DND-41 (cell line): Measurements from ENCODE around the gene CLCF1.
"Not testable (repeated sequence)": the region's sequence is repeated elsewhere in the genome, so short reads cannot be mapped to it uniquely, and the experiment has no call there.

Experiments used
- ATAC-seq: fragments of 200-7000 bp; cut with Tn5 transposase; 3 replicates; pipeline ENCODE4 v1.9.1; 2021; ENCODE audit warnings: low read depth; ENCODE audit not compliant: insufficient read depth
- DNase-seq: peaks from one replicate; pipeline ENCODE4 v3.0.0-alpha.2; 2020
- H2AFZ ChIP-seq: 2 replicates; pipeline ENCODE4 v1.6.0; 2012; ENCODE audit warnings: low read depth, low read length
- H3K27ac ChIP-seq: 2 replicates; pipeline ENCODE4 v1.5.1; 2012; ENCODE audit warnings: low read length, inconsistent platforms
- H3K27me3 ChIP-seq: fragments of 200-600 bp; sonication (generic); 2 replicates; pipeline ENCODE4 v1.6.0; 2012; ENCODE audit warnings: low read length, mild to moderate bottlenecking, inconsistent platforms; ENCODE audit not compliant: insufficient read depth, poor library complexity
- H3K36me3 ChIP-seq: 2 replicates; pipeline ENCODE4 v1.5.1; 2012; ENCODE audit warnings: low read length, inconsistent platforms; ENCODE audit not compliant: insufficient read depth
- H3K4me1 ChIP-seq: 2 replicates; pipeline ENCODE4 v1.5.1; 2012; ENCODE audit warnings: mild to moderate bottlenecking, low read length; ENCODE audit not compliant: insufficient read depth
- H3K4me2 ChIP-seq: 2 replicates; pipeline ENCODE4 v1.6.0; 2012; ENCODE audit warnings: mild to moderate bottlenecking, moderate library complexity, low read length, inconsistent platforms; ENCODE audit not compliant: insufficient read depth
- H3K4me3 ChIP-seq, 2 experiments: fragments of 200-600 bp in 1 of 2; shearing (Covaris generic) in 1 of 2; 2 replicates each; pipeline ENCODE4 v1.5.1; 2012 to 2016; ENCODE audit warnings: inconsistent platforms in 2 of 2, low read length in 2 of 2, mild to moderate bottlenecking in 2 of 2, low read depth in 1 of 2, moderate library complexity in 1 of 2
- H3K79me2 ChIP-seq: 2 replicates; pipeline ENCODE4 v1.6.0; 2012; ENCODE audit warnings: low read length, inconsistent platforms; ENCODE audit not compliant: insufficient read depth
- H3K9ac ChIP-seq: 2 replicates; pipeline ENCODE4 v1.6.0; 2012; ENCODE audit warnings: low read depth, mild to moderate bottlenecking, inconsistent platforms, low read length, moderate library complexity
- H3K9me3 ChIP-seq: 2 replicates; pipeline ENCODE4 v1.5.1; 2012; ENCODE audit warnings: low read length, moderate library complexity, mild to moderate bottlenecking, inconsistent platforms; ENCODE audit not compliant: insufficient read depth, severe bottlenecking
- H4K20me1 ChIP-seq: 2 replicates; pipeline ENCODE4 v1.6.0; 2012; ENCODE audit warnings: low read length; ENCODE audit not compliant: insufficient read depth
- EZH2 ChIP-seq: IDR thresholded peaks from 3 replicates; pipeline ENCODE4 v1.6.1; 2012; ENCODE audit warnings: borderline replicate concordance, low read depth, mild to moderate bottlenecking, moderate library complexity, low read length, inconsistent platforms; ENCODE audit not compliant: severe bottlenecking
- TF ChIP-seq, protein P1 (sequence below): IDR thresholded peaks from 2 replicates; pipeline ENCODE4 v1.5.1; 2012; ENCODE audit warnings: borderline replicate concordance, low read length, moderate library complexity, mild to moderate bottlenecking; ENCODE audit not compliant: poor library complexity, severe bottlenecking; ENCODE audit errors: extremely low read depth

Gene CLCF1

DNA sequence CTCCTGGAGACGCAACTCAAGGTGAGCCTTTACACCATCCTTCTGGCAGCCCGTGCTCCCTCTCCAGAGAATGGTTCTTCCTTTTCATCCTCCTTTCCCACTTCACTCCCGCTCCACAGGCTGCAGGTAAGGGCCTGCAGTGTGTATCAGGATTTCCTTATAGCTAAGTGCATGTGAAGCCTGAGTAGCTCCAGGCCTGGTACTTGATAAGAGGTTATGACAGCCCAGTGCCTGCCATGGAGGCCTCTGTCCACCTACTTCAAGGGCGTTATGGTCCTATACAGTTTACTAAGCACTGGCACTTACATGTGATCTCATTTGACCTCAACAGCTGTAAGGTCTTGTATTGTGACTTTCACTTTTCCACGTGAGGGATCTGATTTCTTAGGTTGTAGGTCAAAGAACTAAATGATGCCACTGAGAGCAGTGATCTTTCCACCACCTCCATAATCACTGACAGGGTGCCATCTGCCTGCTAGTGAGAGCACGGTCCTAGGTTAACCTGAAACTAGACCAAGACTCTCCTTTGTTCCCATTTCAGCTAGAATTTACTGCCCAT is 52.0 kb downstream of the CLCF1 start:
- Histone ChIP-seq H2AFZ (no peak overlapping the region), H3K4me3 (no peak overlapping the region), H3K36me3 (no peaks in the 10 kb centered on the region), H3K9ac (no peak overlapping the region), H3K4me1 (peaks cover 17% of the 10 kb centered on the region), H3K27me3 (no peaks in the 10 kb centered on the region), H3K9me3 (no peaks in the 10 kb centered on the region), H3K79me2 (no peaks in the 10 kb centered on the region; the same call in 1 of the 2 replicates), H4K20me1 (no peaks in the 10 kb centered on the region), H3K27ac (no peak overlapping the region), H3K4me2 (no peak overlapping the region)
- TF ChIP-seq EZH2, result no peak
- TF ChIP-seq, protein P1, sequence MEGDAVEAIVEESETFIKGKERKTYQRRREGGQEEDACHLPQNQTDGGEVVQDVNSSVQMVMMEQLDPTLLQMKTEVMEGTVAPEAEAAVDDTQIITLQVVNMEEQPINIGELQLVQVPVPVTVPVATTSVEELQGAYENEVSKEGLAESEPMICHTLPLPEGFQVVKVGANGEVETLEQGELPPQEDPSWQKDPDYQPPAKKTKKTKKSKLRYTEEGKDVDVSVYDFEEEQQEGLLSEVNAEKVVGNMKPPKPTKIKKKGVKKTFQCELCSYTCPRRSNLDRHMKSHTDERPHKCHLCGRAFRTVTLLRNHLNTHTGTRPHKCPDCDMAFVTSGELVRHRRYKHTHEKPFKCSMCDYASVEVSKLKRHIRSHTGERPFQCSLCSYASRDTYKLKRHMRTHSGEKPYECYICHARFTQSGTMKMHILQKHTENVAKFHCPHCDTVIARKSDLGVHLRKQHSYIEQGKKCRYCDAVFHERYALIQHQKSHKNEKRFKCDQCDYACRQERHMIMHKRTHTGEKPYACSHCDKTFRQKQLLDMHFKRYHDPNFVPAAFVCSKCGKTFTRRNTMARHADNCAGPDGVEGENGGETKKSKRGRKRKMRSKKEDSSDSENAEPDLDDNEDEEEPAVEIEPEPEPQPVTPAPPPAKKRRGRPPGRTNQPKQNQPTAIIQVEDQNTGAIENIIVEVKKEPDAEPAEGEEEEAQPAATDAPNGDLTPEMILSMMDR, result no peak
- no peak for ATAC-seq
- DNase-seq, result no peak

DNA sequence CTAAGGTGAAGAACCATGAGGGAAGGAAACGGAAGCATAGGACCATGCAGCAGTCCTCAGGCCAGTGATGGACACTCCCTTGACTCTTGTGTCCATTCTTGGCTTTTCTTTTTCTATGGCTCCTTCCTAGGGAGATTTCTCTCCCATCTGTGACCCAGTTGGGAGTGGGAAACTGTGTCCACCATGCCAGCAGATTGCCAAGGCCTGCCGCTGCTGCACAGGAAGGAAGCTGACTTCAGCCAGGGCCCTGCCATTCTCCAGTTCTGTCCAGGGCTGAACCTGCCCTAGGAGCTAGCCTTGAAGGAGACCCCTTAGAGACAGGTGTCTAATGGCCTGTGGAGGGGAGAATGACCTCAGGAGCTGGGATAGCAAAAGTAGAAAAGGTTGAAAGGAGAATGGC is 52.7 kb downstream of the CLCF1 start:
- no peak overlapping the region for H3K4me2 ChIP-seq
- no peaks in the 10 kb centered on the region for H3K9me3 ChIP-seq
- no peak for DNase-seq
- no peaks in the 10 kb centered on the region for H3K27me3 ChIP-seq
- no peak overlapping the region for H3K4me3 ChIP-seq
- no peak for ATAC-seq
- peaks cover 20% of the 10 kb centered on the region for H3K4me1 ChIP-seq
- H2AFZ ChIP-seq, result no peak overlapping the region
- H3K79me2 ChIP-seq, result no peaks in the 10 kb centered on the region; the same call in 1 of the 2 replicates
- H3K9ac ChIP-seq, result no peak overlapping the region
- TF ChIP-seq, protein P1, result no peak
- H3K36me3 ChIP-seq, result no peaks in the 10 kb centered on the region
- no peak overlapping the region for H3K27ac ChIP-seq
- no peaks in the 10 kb centered on the region for H4K20me1 ChIP-seq

DNA sequence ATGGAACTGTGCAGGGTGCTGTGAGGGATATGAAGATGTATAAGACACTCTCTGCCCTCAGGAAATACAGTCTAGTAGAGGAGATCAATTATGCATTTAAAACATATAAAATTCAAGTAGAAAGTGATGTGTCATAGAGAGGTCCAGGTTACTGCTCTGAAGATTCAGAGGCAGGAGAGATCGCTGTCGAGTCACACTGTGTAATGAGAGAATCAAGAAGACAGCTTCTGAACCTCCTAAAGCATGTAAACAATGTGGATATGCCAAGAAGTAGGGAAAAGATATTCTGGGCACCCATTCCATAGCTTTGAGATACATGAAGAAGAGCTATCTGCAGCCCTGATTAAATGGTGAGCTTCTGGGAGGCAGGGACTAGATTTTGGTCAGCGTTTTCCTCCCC is 53.4 kb downstream of the CLCF1 start:
- no peak for DNase-seq
- Histone ChIP-seq H3K4me3 (no peak overlapping the region), H3K4me1 (peaks cover 20% of the 10 kb centered on the region), H3K27me3 (no peaks in the 10 kb centered on the region), H3K36me3 (no peaks in the 10 kb centered on the region), H3K9me3 (no peaks in the 10 kb centered on the region), H3K27ac (no peak overlapping the region), H3K79me2 (no peaks in the 10 kb centered on the region; the same call in 1 of the 2 replicates), H4K20me1 (no peaks in the 10 kb centered on the region), H3K9ac (no peak overlapping the region), H2AFZ (no peak overlapping the region), H3K4me2 (no peak overlapping the region)
- no peak for ATAC-seq
- TF ChIP-seq, protein P1, result no peak
- no peak for TF ChIP-seq EZH2

- Histone ChIP-seq H3K4me2 (peak overlapping the region; percentile 88), H3K4me3 (peak overlapping the region in 1 of 2 experiments; percentile 78; a peak in 2 of 4 replicates), H3K9ac (peak overlapping the region; percentile 78; the same call in 1 of the 2 replicates), H3K4me1 (peaks cover 20% of the 10 kb centered on the region), H2AFZ (0 out of 2 replicates have a peak overlapping the region, but pooled peaks have one; percentile 90)
- DNase-seq, H3K9me3 ChIP-seq, H4K20me1 ChIP-seq, H3K36me3 ChIP-seq, H3K27me3 ChIP-seq, H3K27ac ChIP-seq, ATAC-seq, H3K79me2 ChIP-seq: not testable (repeated sequence)
Measured at GRCh38 chr11:67318876-67319275, 54.5 kb downstream of the CLCF1 start.
